GM18502 (cell line): ENCODE measurements around the gene RTN4RL2.
A peak's percentile ranks its signal among the peaks of the same experiment; 100 is the strongest.
"Not testable (repeated sequence)": the region's sequence is repeated elsewhere in the genome, so short reads cannot be mapped to it uniquely, and the experiment has no call there.

Source experiments
- ATAC-seq: cut with Tn5 transposase; IDR thresholded peaks from one replicate; pipeline ENCODE4 v1.9.1; 2021; ENCODE audit warnings: mild to moderate bottlenecking; ENCODE audit not compliant: unreplicated experiment, poor library complexity

The RTN4RL2 gene

DNA sequence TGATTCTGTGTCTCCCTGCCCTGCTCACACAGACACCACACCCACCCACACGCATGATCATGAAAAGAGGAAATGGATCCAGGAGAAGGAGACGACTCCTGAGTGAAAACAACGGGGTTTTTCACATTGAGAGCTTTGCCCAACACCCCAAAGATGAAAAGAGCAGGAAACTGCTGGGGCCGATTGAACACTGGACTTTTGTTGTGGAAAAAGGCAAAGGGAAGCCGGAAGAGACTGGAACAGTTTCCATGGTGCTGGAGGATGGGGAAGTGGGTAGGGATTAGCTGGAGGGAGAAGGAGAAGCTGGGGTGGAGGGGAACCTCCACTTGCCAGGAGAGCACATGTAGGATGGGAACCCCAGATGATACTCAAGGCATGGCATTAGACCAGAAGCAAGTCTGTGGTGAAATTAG is 28.2 kb upstream of the RTN4RL2 start:
- no peak for ATAC-seq

DNA sequence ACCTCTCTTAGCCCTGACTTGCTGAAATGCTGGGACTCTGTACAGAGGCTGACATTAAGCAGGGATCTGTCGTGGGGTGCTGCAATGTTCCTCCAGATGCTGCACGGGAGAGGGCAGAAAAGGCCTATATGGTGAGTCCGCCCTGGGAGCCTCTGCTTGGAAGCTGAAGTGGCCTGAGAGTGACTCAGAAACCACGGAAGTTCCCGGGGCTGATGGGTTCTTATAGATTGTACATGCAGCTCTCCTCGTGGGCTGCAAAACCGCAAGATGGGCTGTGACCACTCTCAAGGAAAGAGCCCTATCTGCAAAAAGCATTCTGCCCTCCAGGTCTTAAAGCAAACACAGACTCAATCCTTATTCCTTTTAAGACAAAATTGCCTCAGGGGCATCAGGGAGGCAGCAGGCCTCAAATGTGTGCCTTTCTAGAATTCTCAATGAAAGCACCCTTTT is 27.6 kb upstream of the RTN4RL2 start:
- ATAC-seq, result no peak

DNA sequence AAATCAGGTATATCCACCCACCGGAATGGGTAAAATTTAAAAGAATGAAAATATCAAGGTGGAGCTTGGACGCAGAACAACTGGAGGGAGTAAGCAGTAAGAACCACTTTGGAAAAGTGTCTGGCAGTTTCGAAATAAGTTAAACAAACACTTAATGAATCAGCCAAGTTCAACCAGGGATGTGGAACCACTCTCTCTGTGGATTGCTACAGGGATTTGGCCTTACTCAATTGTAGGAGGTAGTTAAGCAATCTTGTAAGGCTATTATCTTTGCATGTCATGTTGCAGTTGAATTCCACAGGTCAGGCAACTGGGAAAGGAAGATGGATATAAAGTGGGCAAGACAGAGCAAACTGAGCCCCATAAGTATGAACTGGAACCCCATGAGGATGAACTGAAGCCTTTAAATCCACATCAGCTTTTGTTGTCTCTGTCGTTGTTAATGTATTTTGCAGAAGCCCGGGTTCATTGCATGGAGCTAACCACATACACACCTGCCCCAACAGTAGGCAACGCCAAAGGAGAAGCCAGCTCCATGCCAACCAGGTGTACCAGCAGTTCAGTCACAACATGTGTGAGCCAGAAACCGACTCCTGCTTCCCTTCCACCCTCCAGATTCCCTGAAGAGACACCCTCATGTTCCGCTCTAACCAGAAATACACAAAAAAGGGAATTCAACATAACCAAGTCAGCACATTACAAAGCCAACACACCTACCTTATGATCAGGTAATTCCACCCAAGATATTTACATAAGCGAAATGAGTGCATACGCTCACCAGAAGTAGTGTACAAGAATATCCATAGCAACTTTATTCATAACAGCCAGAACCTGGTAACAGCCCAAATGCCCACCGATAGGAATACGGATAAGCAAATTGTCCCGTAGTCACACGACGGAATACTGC is 25.4 kb upstream of the RTN4RL2 start:
- no peak for ATAC-seq

DNA sequence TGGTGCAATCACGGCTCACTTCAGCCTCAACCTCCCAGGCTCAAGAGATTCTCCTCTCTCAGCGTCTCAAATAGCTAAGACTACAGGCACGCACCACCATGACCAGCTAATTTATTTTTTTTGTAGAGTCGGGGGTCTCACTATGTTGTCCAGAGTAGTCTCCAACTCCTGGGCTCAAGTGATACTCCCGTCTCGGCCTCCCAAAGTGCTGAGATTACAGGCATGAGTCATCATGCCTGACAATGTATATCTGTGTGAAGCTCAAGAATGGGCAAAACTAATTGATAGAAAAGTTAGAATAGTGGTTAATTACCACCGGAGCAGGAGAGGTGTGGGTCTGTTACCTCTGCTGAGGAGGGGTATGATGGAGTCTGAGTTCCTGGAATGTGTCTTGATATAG is 24.3 kb upstream of the RTN4RL2 start:
- no peak for ATAC-seq

DNA sequence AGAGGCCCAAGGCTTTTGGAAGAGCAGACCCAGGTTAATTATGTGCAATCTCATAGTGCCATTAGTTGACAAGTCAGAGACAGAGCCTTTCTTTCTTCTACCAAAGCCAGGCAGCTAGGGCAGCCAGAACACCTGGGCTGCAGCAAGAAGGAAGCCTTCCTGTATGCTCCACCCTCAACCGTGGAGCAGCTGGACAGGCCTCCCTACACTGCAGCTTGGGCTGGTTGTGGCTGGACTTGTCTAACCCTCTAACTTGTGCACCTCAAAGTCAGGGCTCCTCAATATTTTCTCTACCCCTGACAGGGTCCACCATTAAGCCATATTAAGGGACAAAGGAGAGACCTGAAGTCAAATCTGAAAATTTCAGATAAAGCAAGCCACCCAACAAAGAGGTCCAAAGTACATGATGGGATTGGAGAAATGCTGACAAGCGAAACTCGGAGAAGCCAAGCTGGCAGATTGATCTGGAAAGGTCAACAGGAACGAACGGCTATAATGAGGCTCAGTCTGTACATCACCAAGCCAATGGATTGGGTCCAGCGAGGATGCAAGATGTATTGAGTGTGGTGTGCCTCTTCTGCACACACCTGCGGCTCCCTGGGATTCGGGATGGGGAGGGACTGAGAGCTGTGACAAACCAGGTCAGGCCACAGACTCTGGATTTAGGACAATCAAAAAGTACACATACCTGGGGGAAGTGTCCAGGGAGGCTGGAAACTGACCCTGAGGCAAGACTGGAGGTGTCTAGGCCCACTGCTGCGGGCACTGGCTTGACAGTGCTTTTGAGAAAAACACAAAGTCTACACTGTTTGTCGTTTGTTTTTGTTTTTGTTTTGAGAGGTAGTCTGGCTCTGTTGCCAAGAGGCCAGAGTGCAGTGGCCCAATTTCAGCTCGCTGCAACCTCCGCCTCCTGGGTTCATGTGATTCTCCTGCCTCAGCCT is 21.7 kb upstream of the RTN4RL2 start:
- ATAC-seq, result no peak

DNA sequence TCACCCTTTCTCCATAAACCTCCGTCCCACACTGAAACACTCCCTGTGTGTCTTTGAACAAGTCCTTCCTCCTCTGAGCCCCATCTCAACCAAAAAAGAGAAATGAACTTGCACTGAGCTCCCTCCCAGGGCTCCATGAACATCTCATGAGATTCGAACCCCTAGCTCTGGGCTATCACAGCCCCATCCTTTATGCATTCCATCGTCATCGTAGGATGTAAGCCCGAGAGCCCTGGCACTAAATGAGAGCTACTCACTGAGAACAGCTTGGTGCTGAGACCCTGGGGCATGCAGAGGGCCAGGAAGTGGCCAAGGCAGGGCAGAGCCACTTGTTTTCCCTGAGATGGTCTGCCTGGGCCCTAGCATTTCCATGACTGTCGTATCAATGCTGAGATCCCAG is 20.5 kb upstream of the RTN4RL2 start:
- no peak for ATAC-seq

DNA sequence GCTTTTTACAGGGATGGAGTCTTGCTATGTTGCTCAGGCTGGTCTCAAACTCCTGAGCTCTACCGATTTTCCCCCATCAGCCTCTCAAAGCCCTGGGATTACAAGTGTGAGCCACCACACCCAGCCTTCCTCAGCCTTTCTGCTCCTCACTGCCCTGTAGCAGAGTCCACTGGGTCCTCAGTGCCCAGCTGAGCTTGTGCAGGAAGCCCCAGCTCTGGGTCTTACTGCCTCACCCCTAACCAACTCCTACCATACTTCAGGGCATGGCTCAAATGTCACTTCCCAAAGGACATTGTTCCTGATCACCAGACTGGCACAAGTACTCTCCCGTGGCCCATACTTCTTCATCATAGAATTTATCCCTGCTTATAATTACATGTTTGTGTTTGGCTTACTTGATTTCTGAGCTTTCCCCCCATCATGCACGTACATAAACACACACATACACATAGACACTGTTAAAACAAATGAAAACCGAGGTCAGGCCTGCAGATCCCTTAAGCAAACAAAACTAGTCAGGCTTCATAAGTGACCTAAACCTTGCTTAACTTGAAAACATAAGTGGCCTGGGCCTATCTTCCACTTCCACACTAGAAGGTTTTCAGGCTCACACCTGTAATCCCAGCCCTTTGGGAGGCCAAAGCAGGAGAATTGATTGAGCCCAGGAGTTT is 19.4 kb upstream of the RTN4RL2 start:
- no peak for ATAC-seq

DNA sequence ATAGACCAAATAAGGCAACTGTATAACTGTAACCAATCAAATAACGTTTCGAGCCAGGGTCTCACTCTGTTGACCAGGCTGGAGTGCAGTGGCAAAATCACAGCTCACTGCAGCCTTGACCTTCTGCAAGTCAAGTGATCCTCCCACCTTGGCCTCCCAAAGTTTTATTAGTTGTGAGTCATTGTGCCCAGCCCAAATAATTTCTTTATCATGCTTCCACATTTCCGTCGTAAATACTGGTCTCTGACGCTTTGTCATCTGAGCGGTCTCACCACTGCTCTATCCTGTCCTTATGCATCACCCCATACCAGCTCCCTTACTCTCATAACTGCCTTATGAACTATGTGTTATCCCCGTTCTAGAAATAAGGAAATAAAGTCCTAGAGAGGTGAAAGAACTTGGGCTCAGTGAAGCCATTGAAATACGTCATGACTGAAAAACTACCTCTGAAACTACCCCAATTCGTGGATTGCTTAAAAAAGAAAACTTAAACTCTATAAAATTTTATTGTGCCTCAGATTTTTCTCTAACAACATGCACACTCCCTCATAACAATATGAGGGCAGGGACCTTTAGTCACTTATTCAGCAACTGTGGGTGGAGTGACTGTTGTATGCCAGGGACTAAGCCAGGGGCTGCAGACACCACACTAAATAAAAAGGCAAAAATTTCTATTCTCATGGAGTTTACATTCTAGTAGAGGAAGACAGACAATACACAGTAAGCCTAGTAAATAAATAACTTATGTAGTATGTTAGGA is 15.8 kb upstream of the RTN4RL2 start:
- ATAC-seq, result no peak

DNA sequence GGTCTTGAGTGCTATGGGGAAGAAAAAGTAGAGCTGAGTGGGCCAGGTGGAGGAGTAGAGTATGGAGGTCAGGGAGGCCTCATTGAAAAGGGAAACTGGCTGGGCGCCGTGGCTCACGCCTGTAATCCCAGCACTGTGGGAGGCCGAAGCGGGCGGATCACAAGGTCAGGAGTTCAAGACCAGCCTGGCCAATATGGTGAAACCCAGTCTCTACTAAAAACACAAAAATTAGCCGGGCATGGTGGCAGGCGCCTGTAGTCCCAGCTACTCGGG is 15.3 kb upstream of the RTN4RL2 start:
- not testable (repeated sequence) for ATAC-seq

DNA sequence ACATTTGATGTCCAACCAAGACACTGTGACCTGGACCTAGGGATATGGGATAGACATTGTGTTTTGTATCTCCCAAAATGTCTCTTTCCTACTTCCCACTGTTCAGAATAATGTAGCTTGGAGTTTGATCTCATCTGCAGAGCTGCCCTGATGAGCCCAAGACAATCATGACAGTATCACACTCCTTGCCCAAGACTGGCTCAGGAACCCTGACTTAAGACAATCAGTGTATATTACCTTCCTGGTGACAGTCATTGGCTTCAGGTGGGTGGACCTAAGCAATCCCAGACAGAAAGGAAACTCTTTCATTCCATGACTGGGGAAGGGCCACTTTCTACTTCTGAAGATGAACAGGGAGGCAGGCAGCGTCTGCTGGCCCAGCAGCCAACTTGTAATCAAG is 14.3 kb upstream of the RTN4RL2 start:
- no peak for ATAC-seq

DNA sequence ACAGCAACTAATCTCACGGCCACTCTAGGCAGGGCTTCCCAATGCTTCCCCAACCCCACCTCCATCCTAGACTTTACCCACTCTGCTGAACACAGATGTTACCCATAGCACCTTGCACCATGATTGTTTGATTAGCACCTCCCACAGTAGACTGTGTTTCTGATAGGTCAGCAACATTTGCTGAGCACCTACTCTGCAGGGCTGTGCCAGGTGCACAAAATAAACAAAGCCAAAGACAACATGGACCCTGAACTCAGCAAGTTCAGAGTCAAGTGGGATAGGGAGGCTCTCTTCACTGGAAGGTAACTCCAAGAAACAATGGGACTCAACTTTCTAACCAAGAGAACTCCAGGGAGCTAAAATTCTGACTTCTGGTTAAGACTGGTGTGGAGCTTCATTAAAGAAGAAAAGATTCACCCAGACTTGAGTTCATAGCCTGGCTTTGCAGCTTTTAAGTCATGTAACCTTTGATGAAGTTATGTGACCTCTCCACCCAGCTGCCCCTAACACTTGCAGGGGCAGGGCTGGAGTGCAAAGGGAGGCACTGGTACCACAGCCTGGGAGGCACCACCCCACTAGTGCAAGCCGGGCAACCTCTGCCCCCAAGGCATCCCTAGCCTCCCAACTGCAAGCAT is 6.7 kb upstream of the RTN4RL2 start:
- no peak for ATAC-seq

DNA sequence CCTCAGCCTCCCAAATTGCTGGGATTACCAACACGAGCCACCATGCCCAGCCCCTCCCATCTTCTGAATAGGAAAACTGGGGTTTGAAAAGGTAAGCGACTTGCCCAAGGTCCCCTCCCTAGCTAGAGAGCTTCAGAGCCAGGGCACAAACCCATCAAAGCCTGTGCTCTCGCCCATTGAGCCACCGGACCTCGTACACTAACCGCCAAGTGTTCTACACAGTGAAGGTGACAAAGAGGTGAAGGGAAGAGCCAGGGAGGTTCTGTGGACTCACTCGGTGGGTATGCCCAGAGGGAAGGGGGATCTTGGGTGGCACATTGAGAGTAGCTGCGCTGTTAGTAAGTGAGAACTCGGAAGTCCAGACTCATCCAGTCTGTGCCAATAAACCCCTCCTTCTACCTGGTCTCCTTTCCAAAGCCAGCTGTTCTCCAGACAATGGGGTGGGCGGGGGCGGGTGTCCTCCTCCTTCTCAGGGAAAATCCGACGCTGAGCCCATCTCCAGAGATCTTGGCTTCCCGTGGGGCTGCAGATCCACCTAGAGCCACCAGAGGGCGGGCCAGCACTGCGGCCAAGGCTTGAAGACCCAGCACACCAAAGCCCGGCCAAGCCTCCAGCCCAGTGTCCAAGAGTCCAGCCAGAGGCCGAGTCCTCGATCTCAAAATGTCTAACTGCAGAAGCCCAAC is 3.2 kb upstream of the RTN4RL2 start:
- peak; percentile 61 for ATAC-seq

DNA sequence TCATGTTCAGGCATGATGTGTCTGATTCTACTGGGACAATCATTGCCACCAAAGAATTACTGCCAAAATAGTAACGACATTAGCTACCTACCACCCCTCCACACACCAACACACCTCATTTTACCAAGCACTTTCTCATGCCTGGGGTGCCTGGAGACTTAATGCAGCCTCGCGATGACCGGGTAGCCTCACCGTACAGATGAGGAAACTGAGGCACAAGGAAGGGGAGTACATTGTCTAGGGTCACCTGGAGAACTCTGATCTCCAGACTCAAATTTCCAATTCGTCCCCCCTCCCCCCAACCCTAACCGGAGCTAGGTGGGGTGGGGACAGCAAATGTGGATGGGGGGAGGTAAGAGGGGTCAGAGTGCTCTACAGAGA is 2.7 kb upstream of the RTN4RL2 start:
- peak; percentile 17 for ATAC-seq

DNA sequence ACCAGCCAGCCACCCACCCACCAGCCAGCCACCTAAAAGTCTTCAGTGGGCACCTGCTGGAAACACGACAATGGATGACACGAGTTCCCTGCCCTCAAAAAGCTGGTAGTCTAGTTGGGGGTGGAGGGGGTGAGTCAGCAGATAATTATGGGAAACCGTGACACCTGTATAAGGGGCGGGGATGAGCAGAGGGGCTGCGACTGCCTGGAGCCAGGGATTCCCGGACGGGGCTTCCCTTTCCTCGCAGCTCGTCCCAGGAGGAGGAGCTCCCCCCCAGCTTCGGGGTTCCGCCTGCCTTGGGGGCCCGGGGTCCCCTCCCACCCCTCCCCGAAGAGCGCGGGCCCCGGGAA is 2.3 kb upstream of the RTN4RL2 start:
- ATAC-seq, result no peak

DNA sequence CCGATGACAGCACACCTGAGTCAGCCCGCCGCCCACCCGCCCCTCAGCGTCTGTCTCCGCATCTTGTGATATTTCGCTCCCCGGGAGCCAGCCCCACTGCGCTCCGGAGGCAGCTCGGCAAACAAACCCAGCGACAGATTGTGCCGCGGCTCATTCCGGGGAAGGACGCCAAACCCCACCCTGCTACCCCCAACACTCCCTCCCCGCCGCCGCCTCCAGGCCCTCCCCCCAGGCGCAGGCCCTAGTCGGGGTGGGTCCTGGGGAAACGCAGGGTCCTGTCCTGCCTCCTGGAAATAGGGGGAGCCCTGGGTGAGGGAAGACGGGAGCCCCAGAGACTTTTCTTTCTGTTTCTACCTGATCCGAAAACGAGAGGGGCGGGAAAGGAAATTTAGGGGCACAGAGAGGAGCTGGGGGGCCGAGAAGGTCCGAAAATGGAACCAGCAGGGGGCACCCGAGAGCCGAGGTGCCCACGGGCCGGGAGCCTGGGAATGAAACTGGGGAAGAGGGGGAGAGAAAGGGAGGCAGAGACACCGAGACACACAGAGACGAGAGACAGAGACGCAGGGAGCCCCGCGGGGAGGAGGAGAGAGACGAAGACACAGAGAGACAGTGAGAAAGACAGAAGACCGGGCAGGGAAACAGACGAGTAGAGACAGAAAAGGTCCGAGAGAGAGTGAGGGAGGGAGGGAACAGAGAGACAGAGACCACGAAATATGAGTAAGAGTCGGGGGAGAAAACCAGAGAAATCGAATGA is 1.7 kb upstream of the RTN4RL2 start:
- no peak for ATAC-seq

DNA sequence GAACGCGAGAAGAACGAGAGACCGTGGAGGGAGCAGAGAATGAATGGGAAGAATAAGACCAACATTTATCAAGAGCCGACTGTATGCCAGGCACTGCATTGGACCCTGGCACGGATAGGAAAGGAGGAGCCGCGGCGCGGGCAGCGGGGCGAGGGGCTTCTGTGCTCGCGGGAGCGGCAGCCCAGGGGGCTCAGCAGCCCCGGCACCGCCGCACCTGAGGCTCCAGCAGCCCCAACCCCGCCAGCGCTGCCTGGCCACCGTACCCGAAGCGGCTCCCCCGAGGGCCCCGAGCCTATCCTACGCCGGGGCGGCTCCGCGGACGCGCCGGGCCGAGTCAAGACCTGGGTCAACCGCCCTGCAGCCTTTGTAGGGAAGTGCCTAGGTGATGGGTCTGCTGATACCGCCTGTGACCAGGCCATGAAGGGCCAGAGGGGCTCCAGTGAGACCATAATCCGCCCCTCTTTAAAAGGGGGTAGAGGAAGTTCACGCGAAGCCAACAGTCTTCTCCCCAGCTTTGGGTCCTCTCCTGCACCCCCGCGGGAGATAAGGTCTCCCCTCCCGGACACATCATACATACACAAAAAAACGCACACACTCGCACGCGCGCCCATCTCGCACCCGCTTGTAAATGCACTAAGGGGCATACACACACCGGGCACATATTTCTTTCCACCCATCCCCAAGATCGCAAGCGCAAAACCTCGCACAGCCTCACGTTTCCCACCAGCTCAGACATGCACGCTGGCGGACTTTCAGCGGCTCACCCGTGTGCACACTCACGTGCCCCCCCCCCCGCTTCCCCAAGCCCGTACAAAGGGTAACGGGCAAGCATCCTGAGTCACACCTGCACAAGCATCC is 935 bp upstream of the RTN4RL2 start:
- no peak for ATAC-seq
